H1 (cell line): Measurements from ENCODE around the gene VIPR1. TPM values are rescaled to one million over a fixed set of nuclear protein-coding genes. Genes with fewer than 3 reads are reported as not detected.

ENCODE experiments used
- CTCF ChIA-PET: fragments of 300-600 bp; sonication (Branson Sonifier 250); formaldehyde crosslinking; loops from one replicate; lab custom pipeline; 2021; ENCODE audit not compliant: partially characterized antibody; lab: Charles Lee
- POLR2A ChIA-PET: fragments of 300-600 bp; sonication (Branson Sonifier 250); formaldehyde crosslinking; loops from one replicate; lab custom pipeline; 2021; ENCODE audit warnings: inconsistent platforms; ENCODE audit not compliant: partially characterized antibody; lab: Charles Lee
- DNase-seq, 2 experiments: peaks; one replicate each; pipeline versions ENCODE4 v3.0.0 to v3.0.0-alpha.2; 2010 to 2022; ENCODE audit warnings: low spot score in 2 of 2, low read depth in 1 of 2, mixed read lengths in 1 of 2
- FAIRE-seq: peaks from 2 replicates; lab custom pipeline; 2011; peaks lifted over from hg19 to GRCh38; lab: Jason Lieb, UNC
- H2AFZ ChIP-seq: 2 replicates; pipeline ENCODE4 v1.8.1; 2012; ENCODE audit warnings: low read length, inconsistent platforms
- H2AK5ac ChIP-seq: 2 replicates; pipeline ENCODE4 v1.6.1; 2013; ENCODE audit warnings: low read depth, low read length
- H2BK120ac ChIP-seq: replicated peaks from 2 replicates; pipeline ENCODE3; 2013; ENCODE audit warnings: low read depth, low read length, inconsistent platforms
- H2BK12ac ChIP-seq: 2 replicates; pipeline ENCODE4 v1.6.1; 2013; ENCODE audit warnings: low read depth, low read length
- H2BK15ac ChIP-seq: 2 replicates; pipeline ENCODE4 v1.6.1; 2013; ENCODE audit warnings: low read length
- H2BK20ac ChIP-seq: 2 replicates; pipeline ENCODE4 v1.6.1; 2013; ENCODE audit warnings: low read length
- H2BK5ac ChIP-seq: 2 replicates; pipeline ENCODE4 v1.6.1; 2013; ENCODE audit warnings: low read depth, low read length
- H3K14ac ChIP-seq: 2 replicates; pipeline ENCODE4 v1.6.1; 2013; ENCODE audit warnings: inconsistent platforms; ENCODE audit not compliant: insufficient read length
- H3K18ac ChIP-seq: 2 replicates; pipeline ENCODE4 v1.6.1; 2013; ENCODE audit warnings: low read length; ENCODE audit errors: extremely low read depth
- H3K23ac ChIP-seq: 2 replicates; pipeline ENCODE4 v1.6.1; 2013; ENCODE audit warnings: inconsistent platforms; ENCODE audit not compliant: insufficient read length
- H3K23me2 ChIP-seq: 2 replicates; pipeline ENCODE4 v1.6.1; 2013; ENCODE audit warnings: low read depth, low read length
- H3K27ac ChIP-seq: 2 replicates; pipeline ENCODE4 v1.6.1; 2011; ENCODE audit warnings: low read depth, low read length, inconsistent platforms
- H3K27me3 ChIP-seq, 4 experiments: replicated peaks in 1 of 4; 1 replicate in 1 of 4; 2 replicates in 3 of 4; pipeline versions ENCODE4 v1.6.1 to v1.8.1; 2011 to 2013; ENCODE audit warnings: low read length in 3 of 4, mild to moderate bottlenecking in 3 of 4, inconsistent platforms in 2 of 4, mixed read lengths in 2 of 4, moderate library complexity in 1 of 4; ENCODE audit not compliant: control insufficient read depth in 3 of 4, insufficient read depth in 3 of 4; ENCODE audit errors: extremely low read depth in 1 of 4
- H3K36me3 ChIP-seq, 4 experiments: 2 replicates each; pipeline versions ENCODE4 v1.6.1 to v1.8.1; 2011 to 2013; ENCODE audit warnings: mild to moderate bottlenecking in 4 of 4, low read length in 3 of 4, moderate library complexity in 2 of 4, control low read depth in 1 of 4, inconsistent platforms in 1 of 4; ENCODE audit not compliant: insufficient read depth in 4 of 4, control insufficient read depth in 2 of 4
- H3K4ac ChIP-seq: replicated peaks from 2 replicates; pipeline ENCODE3; 2013; ENCODE audit warnings: low read length, low read depth, mixed read lengths, inconsistent platforms; ENCODE audit not compliant: insufficient read length
- H3K4me1 ChIP-seq, 4 experiments: replicated peaks in 1 of 4; 1 replicate in 1 of 4; 2 replicates in 3 of 4; pipeline versions ENCODE4 v1.6.1 to v1.8.1; 2011 to 2013; ENCODE audit warnings: low read length in 3 of 4, inconsistent platforms in 2 of 4, mixed read lengths in 1 of 4; ENCODE audit not compliant: insufficient read depth in 4 of 4, control insufficient read depth in 3 of 4
- H3K4me2 ChIP-seq, 2 experiments: 2 replicates each; pipeline versions ENCODE4 v1.6.1 to v1.8.1; 2011 to 2013; ENCODE audit warnings: low read depth in 2 of 2, low read length in 2 of 2, control low read depth in 1 of 2, inconsistent platforms in 1 of 2, mild to moderate bottlenecking in 1 of 2; ENCODE audit not compliant: insufficient read depth in 1 of 2
- H3K4me3 ChIP-seq, 4 experiments: fragments of 200-600, 300-600 bp in 1 of 4; sonication (generic), shearing (Covaris generic), sonication (Bioruptor Twin) in 1 of 4; 2 replicates each; pipeline versions ENCODE4 v1.5.1 to v1.8.1; 2011 to 2016; ENCODE audit warnings: low read length in 4 of 4, low read depth in 3 of 4, control low read depth in 2 of 4, inconsistent platforms in 2 of 4, mild to moderate bottlenecking in 2 of 4, mixed read lengths in 1 of 4, moderate library complexity in 1 of 4; ENCODE audit not compliant: insufficient read depth in 2 of 4; ENCODE audit errors: extremely low read depth in 1 of 4
- H3K56ac ChIP-seq: replicated peaks from 2 replicates; pipeline ENCODE3; 2013; ENCODE audit warnings: low read depth, mild to moderate bottlenecking, mixed read lengths, low read length, inconsistent platforms; ENCODE audit not compliant: insufficient read length
- H3K79me1 ChIP-seq: 2 replicates; pipeline ENCODE4 v1.6.1; 2013; ENCODE audit warnings: low read depth, low read length, control low read depth
- H3K79me2 ChIP-seq, 2 experiments: 2 replicates each; pipeline versions ENCODE4 v1.6.1 to v1.8.1; 2012 to 2013; ENCODE audit warnings: low read length in 2 of 2, mild to moderate bottlenecking in 2 of 2, inconsistent platforms in 1 of 2; ENCODE audit not compliant: insufficient read depth in 2 of 2, control insufficient read depth in 1 of 2
- H3K9ac ChIP-seq, 4 experiments: replicated peaks in 1 of 4; 1 replicate in 1 of 4; 2 replicates in 3 of 4; pipeline versions ENCODE4 v1.6.1 to v1.8.1; 2011 to 2013; ENCODE audit warnings: low read depth in 3 of 4, low read length in 3 of 4, control low read depth in 2 of 4, mild to moderate bottlenecking in 2 of 4, moderate library complexity in 2 of 4, inconsistent platforms in 1 of 4; ENCODE audit errors: extremely low read depth in 1 of 4
- H3K9me3 ChIP-seq, 2 experiments: 2 replicates each; pipeline versions ENCODE4 v1.6.1 to v1.8.1; 2012 to 2013; ENCODE audit warnings: mild to moderate bottlenecking in 2 of 2, moderate library complexity in 2 of 2, control low read depth in 1 of 2, inconsistent platforms in 1 of 2, low read depth in 1 of 2, low read length in 1 of 2, mixed read lengths in 1 of 2; ENCODE audit not compliant: insufficient read depth in 2 of 2
- H4K20me1 ChIP-seq, 2 experiments: replicated peaks in 1 of 2; 2 replicates each; pipeline versions ENCODE3 to v1.8.1; 2011 to 2013; ENCODE audit warnings: inconsistent platforms in 2 of 2, low read length in 2 of 2, mild to moderate bottlenecking in 1 of 2; ENCODE audit not compliant: insufficient read depth in 2 of 2, control insufficient read depth in 1 of 2
- H4K5ac ChIP-seq: 2 replicates; pipeline ENCODE4 v1.6.1; 2013; ENCODE audit warnings: low read length, low read depth, mixed read lengths, inconsistent platforms; ENCODE audit not compliant: insufficient read length
- H4K8ac ChIP-seq: 2 replicates; pipeline ENCODE4 v1.8.0; 2013; ENCODE audit warnings: mild to moderate bottlenecking, moderate library complexity, low read length, inconsistent platforms; ENCODE audit not compliant: insufficient read depth; ENCODE audit errors: extremely low read depth
- H4K91ac ChIP-seq: replicated peaks from 2 replicates; pipeline ENCODE3; 2013; ENCODE audit warnings: low read length, mixed read lengths, inconsistent platforms; ENCODE audit not compliant: insufficient read length
- CREB1 ChIP-seq: IDR thresholded peaks from 2 replicates; pipeline ENCODE4 v1.6.1; 2012; ENCODE audit warnings: inconsistent platforms
- RFX5 ChIP-seq: IDR thresholded peaks from 2 replicates; pipeline ENCODE4 v1.6.1; 2011; ENCODE audit warnings: low read depth, low read length, improper control_type of control experiment, borderline replicate concordance
- TBP ChIP-seq: IDR thresholded peaks from 2 replicates; pipeline ENCODE4 v1.6.1; 2011; ENCODE audit warnings: low read depth, low read length, improper control_type of control experiment
- polyA plus RNA-seq, 7 experiments: library from polyadenylated mRNA; depleted of rRNA in 3 of 7; stranded (reverse) in 5 of 7; unstranded in 2 of 7; fragments of >200 nt in 5 of 7; fragments of 200-250 nt in 2 of 7; gene quantifications; 1 replicate in 5 of 7; 2 replicates in 1 of 7; 4 replicates in 1 of 7; pipeline versions ENCODE4 v1.2.1 to v1.2.3, GENCODE V29; 2011 to 2013; ENCODE audit warnings: missing spikeins in 2 of 7, mixed read lengths in 2 of 7
- total RNA-seq: library from RNA; stranded (reverse); fragmentation: NEBNext Ultra II Directional; extraction: Animal tissue kit (Norgen Biotek cat#: 25700); gene quantifications from 2 replicates; pipeline ENCODE4 v1.2.1, GENCODE V29; 2021

Gene VIPR1
- total and polyA plus RNA-seq, 2 of the 8 experiments (the other 6 are each of a cell fraction or from before 2014, with no cell fraction given), result 7.8 to 10.1 TPM

- Histone ChIP-seq H3K4me3 (no peak overlapping the region), H2BK12ac (no peak overlapping the region), H3K79me2 (no peaks in the 10 kb centered on the region), H2BK120ac (no peak overlapping the region), H3K4me2 (no peak overlapping the region), H2AFZ (no peak overlapping the region), H4K8ac (no peak overlapping the region), H3K9me3 (no peaks in the 10 kb centered on the region), H3K9ac (no peak overlapping the region), H2BK15ac (no peak overlapping the region), H3K36me3 (no peaks in the 10 kb centered on the region), H3K56ac (no peak overlapping the region), H3K4ac (no peak overlapping the region), H3K27me3 (no peaks in the 10 kb centered on the region), H2BK20ac (no peak overlapping the region), H3K4me1 (no peaks in the 10 kb centered on the region), H3K23me2 (no peaks in the 10 kb centered on the region), H2AK5ac (no peak overlapping the region), H3K14ac (no peak overlapping the region), H3K27ac (no peak overlapping the region), H3K79me1 (no peaks in the 10 kb centered on the region), H4K20me1 (no peaks in the 10 kb centered on the region), H4K91ac (no peak overlapping the region), H2BK5ac (no peak overlapping the region), H3K18ac (no peak overlapping the region), H4K5ac (no peak overlapping the region), H3K23ac (no peak overlapping the region)
- FAIRE-seq (no peak), DNase-seq (no peak)
- POLR2A ChIA-PET, result no interaction called here
- TF ChIP-seq RFX5 (no peak), CREB1 (no peak), TBP (no peak)
- CTCF ChIA-PET, result interaction anchor here (0.7 kb wide), 1 partner anchor 1444 kb away, joined by 3 read pairs; no protein-coding TSS in a partner anchor
These were observed 46.2 kb upstream of the VIPR1 start for GRCh38 chr3:42456211-42456610.
